ENCODE measurements around the gene FADD. TPM values are rescaled to one million over a fixed set of nuclear protein-coding genes. Genes with fewer than 3 reads are reported as not detected.

FADD gene
- polyA plus RNA-seq, 3 donors: 5.4 to 9.5 (median 7.7) TPM

GRCh38 chr11:70205766-70206165 lies 2.7 kb downstream of the FADD start:
- Histone ChIP-seq H3K4me3 (replicated peaks in 1 of 3; ENCODE audit: low read depth in 2 of 3, low read length in 3 of 3) (no peak overlapping the region), H4K20me1 (ENCODE audit: insufficient read depth, low read length) (peaks cover 63% of the 10 kb centered on the region), H3K4me1 (ENCODE audit: control insufficient read depth in 1 of 2, insufficient read depth in 2 of 2, low read length in 2 of 2) (peaks cover 26 to 36% of the 10 kb centered on the region in 2 donors), H3K36me3 (replicated peaks in 1 of 2; ENCODE audit: control insufficient read depth in 1 of 2, insufficient read depth in 2 of 2, low read length in 2 of 2) (peaks cover 36 to 50% of the 10 kb centered on the region in 2 donors), H3K27ac (ENCODE audit: low read depth in 1 of 2, low read length in 2 of 2) (peak overlapping the region in 1 of 2 donors; percentile 95), H2AFZ (ENCODE audit: insufficient read depth, low read depth, low read length, poor library complexity, severe bottlenecking) (no peak overlapping the region), H3K9me3 (replicated peaks in 1 of 2; ENCODE audit: control insufficient read depth in 1 of 2, insufficient read depth in 1 of 2, low read length in 2 of 2) (no peaks in the 10 kb centered on the region), H3K4me2 (replicated peaks; ENCODE audit: extremely low read depth, low read length, poor library complexity, severe bottlenecking) (no peak overlapping the region), H3K9ac (ENCODE audit: insufficient read depth, low read length, poor library complexity, severe bottlenecking) (no peak overlapping the region), H3K79me2 (ENCODE audit: insufficient read depth, low read length) (peaks cover 50% of the 10 kb centered on the region), H3K27me3 (ENCODE audit: control insufficient read depth in 2 of 2, insufficient read depth in 2 of 2, low read length in 2 of 2) (no peaks in the 10 kb centered on the region)
- Mint-ChIP-seq H3K27me3 (ENCODE audit: low read depth in 3 of 3) (peaks cover under 1 to 5% (median 1%) of the 10 kb centered on the region in 3 donors), H3K4me1 (peaks cover 42% of the 10 kb centered on the region), H3K9me3 (peaks cover 0 to 1% (median 0%) of the 10 kb centered on the region in 7 donors), H3K27ac (peak overlapping the region in 2 of 7 donors; percentile 54 to 99), H3K36me3 (peaks cover 53 to 57% of the 10 kb centered on the region in 2 donors), H3K4me3 (no peak overlapping the region)
- TF ChIP-seq CTCF (IDR thresholded peaks at IDR 0.05): no peak
- intact Hi-C loops (cut with micrococcal nuclease): loop anchor here in 1 of 2 donors (10.0 kb wide), 1 partner anchor 219 kb away; no protein-coding TSS in a partner anchor
- DNase-seq: no peak
- 93% methylated on average over 6 of the region's 7 CpGs for WGBS (ENCODE audit: insufficient coverage)

- 95% methylated on average over 19 of the region's 22 CpGs for WGBS (ENCODE audit: insufficient coverage)
- intact Hi-C loops (cut with micrococcal nuclease): loop anchor here in 1 of 2 donors (10.0 kb wide), 1 partner anchor 218 kb away; no protein-coding TSS in a partner anchor
- Histone ChIP-seq H2AFZ (ENCODE audit: insufficient read depth, low read depth, low read length, poor library complexity, severe bottlenecking) (no peak overlapping the region), H3K9me3 (replicated peaks in 1 of 2; ENCODE audit: control insufficient read depth in 1 of 2, insufficient read depth in 1 of 2, low read length in 2 of 2) (no peaks in the 10 kb centered on the region), H4K20me1 (ENCODE audit: insufficient read depth, low read length) (peaks cover 63% of the 10 kb centered on the region), H3K27me3 (ENCODE audit: control insufficient read depth in 2 of 2, insufficient read depth in 2 of 2, low read length in 2 of 2) (no peaks in the 10 kb centered on the region), H3K36me3 (replicated peaks in 1 of 2; ENCODE audit: control insufficient read depth in 1 of 2, insufficient read depth in 2 of 2, low read length in 2 of 2) (peaks cover 36 to 50% of the 10 kb centered on the region in 2 donors), H3K27ac (ENCODE audit: low read depth in 1 of 2, low read length in 2 of 2) (peak overlapping the region in 1 of 2 donors; percentile 95), H3K4me2 (replicated peaks; ENCODE audit: extremely low read depth, low read length, poor library complexity, severe bottlenecking) (no peak overlapping the region), H3K9ac (ENCODE audit: insufficient read depth, low read length, poor library complexity, severe bottlenecking) (no peak overlapping the region), H3K4me3 (replicated peaks in 1 of 3; ENCODE audit: low read depth in 2 of 3, low read length in 3 of 3) (no peak overlapping the region), H3K79me2 (ENCODE audit: insufficient read depth, low read length) (peaks cover 50% of the 10 kb centered on the region), H3K4me1 (ENCODE audit: control insufficient read depth in 1 of 2, insufficient read depth in 2 of 2, low read length in 2 of 2) (peaks cover 26 to 36% of the 10 kb centered on the region in 2 donors)
- Mint-ChIP-seq H3K27ac (peak overlapping the region in 4 of 7 donors; percentile 1 to 99 (median 48)), H3K27me3 (ENCODE audit: low read depth in 3 of 3) (peaks cover 0 to 4% (median 1%) of the 10 kb centered on the region in 3 donors), H3K4me1 (peaks cover 36% of the 10 kb centered on the region), H3K4me3 (no peak overlapping the region), H3K9me3 (peaks cover 0 to 1% (median 0%) of the 10 kb centered on the region in 7 donors), H3K36me3 (peaks cover 53 to 57% of the 10 kb centered on the region in 2 donors)
- no peak for DNase-seq
- no peak for TF ChIP-seq CTCF (IDR thresholded peaks at IDR 0.05)
Measured at GRCh38 chr11:70206226-70206981, 3.3 kb downstream of the FADD start.
